Epithelial cell of esophagus (primary cell): ENCODE measurements around the gene PACSIN2.

Experiments
- DNase-seq: peaks from one replicate; pipeline ENCODE4 v3.0.0; 2010; ENCODE audit warnings: low read depth
- H3K4me3 ChIP-seq: 2 replicates; pipeline ENCODE4 v1.5.1; 2011; ENCODE audit warnings: mild to moderate bottlenecking, low read length, control low read depth
- CTCF ChIP-seq: IDR thresholded peaks from 2 replicates; pipeline ENCODE4 v1.5.1; 2011; ENCODE audit warnings: low read depth, mild to moderate bottlenecking, low read length, control low read depth, inconsistent platforms; ENCODE audit not compliant: insufficient read depth; ENCODE audit errors: missing control alignments

The PACSIN2 gene

DNA sequence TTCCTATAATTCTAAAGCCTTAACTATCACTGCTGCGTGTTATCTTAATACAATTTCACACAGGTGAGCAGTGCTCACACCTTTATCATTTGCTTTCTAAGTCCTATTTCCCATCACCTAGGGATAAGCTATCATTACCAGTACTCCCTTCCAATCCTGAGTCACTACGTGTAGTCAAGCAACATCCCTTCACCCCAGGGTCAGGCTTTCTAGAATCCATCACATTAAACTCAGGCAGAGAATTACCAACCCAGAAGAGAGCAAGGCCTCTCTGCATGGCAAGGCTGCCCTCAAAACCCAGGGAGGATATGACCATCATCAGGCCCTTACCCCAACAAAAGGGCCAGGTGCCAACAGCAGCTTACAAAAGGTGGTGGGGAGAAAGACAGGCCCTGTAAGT is 9.8 kb downstream of the PACSIN2 start:
- H3K4me3 ChIP-seq = no peak overlapping the region
- no peak for DNase-seq
- TF ChIP-seq CTCF = no peak

DNA sequence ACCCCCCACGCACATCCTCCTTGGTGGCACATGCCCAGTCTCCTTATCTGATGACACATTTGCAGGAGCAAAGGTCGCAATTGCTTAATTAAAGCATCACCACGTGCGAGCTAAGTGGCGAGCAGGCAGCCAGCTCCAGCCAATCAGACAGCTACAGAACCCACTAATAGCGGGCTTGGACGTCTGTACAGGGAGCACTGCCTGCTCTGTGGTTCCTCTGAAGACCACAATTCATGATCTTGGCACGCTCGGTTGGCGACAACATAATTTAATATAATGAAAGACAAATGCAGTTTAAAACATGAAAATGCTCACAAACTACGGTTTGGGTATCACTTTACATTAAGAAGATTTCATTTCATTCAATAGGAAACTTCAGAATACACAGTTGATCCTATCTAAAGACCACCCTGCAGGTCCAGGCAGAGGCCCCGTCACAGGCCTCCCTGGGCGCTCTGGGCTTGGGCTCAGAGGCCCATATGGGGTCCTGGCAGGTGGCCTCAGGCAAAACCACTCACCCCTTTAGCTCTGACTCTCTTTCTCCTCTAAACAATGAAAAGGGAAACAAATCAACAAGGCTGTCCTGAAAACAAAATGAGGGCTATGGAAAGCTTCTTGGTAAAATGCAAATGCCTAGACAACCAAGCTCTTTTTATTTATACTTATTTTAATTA is 10.4 kb downstream of the PACSIN2 start:
- no peak for TF ChIP-seq CTCF
- DNase-seq = no peak
- no peak overlapping the region for H3K4me3 ChIP-seq

- H3K4me3 ChIP-seq = no peak overlapping the region
- peak; percentile 85 for DNase-seq
- no peak for TF ChIP-seq CTCF
Observed at GRCh38 chr22:43002202-43002586, 12.8 kb downstream of the PACSIN2 start.

GRCh38 chr22:43001271-43002201 is 13.4 kb downstream of the PACSIN2 start:
- no peak for TF ChIP-seq CTCF
- DNase-seq = no peak
- H3K4me3 ChIP-seq = no peak overlapping the region

DNA sequence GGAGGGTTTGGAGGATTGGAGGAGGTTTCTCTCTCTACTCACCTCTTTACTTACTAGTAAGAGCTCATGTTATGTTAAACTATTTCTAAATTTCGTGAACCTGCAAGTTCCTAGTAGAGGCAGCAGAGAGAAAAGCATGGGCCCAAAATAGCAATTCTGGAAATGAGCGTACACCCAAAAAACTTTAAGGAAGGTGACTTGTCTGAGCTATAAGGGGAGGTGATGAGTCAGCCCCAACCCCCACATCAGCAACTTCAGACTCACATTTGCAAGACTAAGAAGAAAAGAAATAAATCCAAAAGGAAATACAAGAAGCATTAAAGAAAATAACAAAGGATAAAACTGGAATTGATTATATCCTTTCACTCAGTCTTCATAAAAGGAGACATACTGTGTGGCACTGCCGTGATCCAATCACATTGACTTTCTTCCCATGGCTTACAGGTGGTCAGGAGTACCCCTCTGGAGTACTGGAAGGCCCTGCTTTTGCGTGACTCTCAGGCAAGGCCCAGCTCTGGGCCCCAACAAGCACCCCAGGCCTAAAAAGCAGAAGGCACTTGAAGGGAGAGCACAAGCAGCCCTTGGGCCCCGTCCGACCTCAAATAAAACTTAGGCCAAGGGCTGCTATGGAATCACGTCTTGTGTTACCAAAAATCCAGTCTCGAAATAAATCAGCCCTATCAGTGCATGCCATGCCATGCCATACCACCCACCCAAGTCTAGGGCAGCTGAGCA is 14.3 kb downstream of the PACSIN2 start:
- no peak for TF ChIP-seq CTCF
- DNase-seq = peak; percentile 50
- H3K4me3 ChIP-seq = no peak overlapping the region

GRCh38 chr22:42997582-42998090 is 17.3 kb downstream of the PACSIN2 start:
- no peak for TF ChIP-seq CTCF
- H3K4me3 ChIP-seq = no peak overlapping the region
- DNase-seq = no peak
